ENCODE data around the gene CPNE8.
A peak's percentile ranks its signal among the peaks of the same experiment; 100 is the strongest.

- TF ChIP-seq, protein P1, sequence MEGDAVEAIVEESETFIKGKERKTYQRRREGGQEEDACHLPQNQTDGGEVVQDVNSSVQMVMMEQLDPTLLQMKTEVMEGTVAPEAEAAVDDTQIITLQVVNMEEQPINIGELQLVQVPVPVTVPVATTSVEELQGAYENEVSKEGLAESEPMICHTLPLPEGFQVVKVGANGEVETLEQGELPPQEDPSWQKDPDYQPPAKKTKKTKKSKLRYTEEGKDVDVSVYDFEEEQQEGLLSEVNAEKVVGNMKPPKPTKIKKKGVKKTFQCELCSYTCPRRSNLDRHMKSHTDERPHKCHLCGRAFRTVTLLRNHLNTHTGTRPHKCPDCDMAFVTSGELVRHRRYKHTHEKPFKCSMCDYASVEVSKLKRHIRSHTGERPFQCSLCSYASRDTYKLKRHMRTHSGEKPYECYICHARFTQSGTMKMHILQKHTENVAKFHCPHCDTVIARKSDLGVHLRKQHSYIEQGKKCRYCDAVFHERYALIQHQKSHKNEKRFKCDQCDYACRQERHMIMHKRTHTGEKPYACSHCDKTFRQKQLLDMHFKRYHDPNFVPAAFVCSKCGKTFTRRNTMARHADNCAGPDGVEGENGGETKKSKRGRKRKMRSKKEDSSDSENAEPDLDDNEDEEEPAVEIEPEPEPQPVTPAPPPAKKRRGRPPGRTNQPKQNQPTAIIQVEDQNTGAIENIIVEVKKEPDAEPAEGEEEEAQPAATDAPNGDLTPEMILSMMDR (IDR thresholded peaks at IDR 0.05; ENCODE audit: poor library complexity) = peak; percentile 78
- TF ChIP-seq EZH2phosphoT487 (IDR thresholded peaks at IDR 0.05; ENCODE audit: low read depth, severe bottlenecking, unreplicated experiment) = no peak
These were observed 15.8 kb upstream of the CPNE8 start for GRCh38 chr12:38921025-38921677.

All from hepatocyte (in vitro differentiated cells).